Activated effector memory CD4-positive, alpha-beta T cell treated with Interleukin-2 at 50 U/mL for 16 hours (primary cell): ENCODE measurements around the gene PVR.
"Not testable (repeated sequence)": the region's sequence is repeated elsewhere in the genome, so short reads cannot be mapped to it uniquely, and the experiment has no call there.

Experiments used
- DNase-seq: peaks from one replicate; pipeline ENCODE4 v3.0.0-alpha.2; 2020

Gene PVR

GRCh38 chr19:44703336-44704078, 59.8 kb downstream of the PVR start:
- no peak for DNase-seq

GRCh38 chr19:44704982-44705381, 61.3 kb downstream of the PVR start:
- no peak for DNase-seq

- DNase-seq, result no peak
These were observed 61.8 kb downstream of the PVR start for GRCh38 chr19:44705502-44706010.

GRCh38 chr19:44706506-44707236, 63.0 kb downstream of the PVR start:
- no peak for DNase-seq

- DNase-seq, result no peak
These were observed 64.1 kb downstream of the PVR start for GRCh38 chr19:44707794-44708193.

GRCh38 chr19:44708940-44709339, 65.2 kb downstream of the PVR start:
- DNase-seq, result no peak

GRCh38 chr19:44709434-44710266, 65.9 kb downstream of the PVR start:
- not testable (repeated sequence) for DNase-seq

GRCh38 chr19:44710483-44710882, 66.8 kb downstream of the PVR start:
- no peak for DNase-seq

GRCh38 chr19:44712864-44713515, 69.3 kb downstream of the PVR start:
- no peak for DNase-seq
